Trophoblast cell (in vitro differentiated cells and primary cell): ENCODE data around the gene UBE2E2.

ENCODE experiments used
- DNase-seq, 2 donors: peaks; one replicate each; pipeline ENCODE4 v3.0.0-alpha.2; 2016
- H2AFZ ChIP-seq: 2 replicates; pipeline ENCODE4 v1.6.1; 2013; ENCODE audit warnings: low read length, moderate library complexity, mild to moderate bottlenecking; ENCODE audit not compliant: insufficient read depth, poor library complexity
- H2AK5ac ChIP-seq: 2 replicates; pipeline ENCODE4 v1.6.1; 2013; ENCODE audit warnings: mild to moderate bottlenecking, low read length
- H2BK120ac ChIP-seq: 2 replicates; pipeline ENCODE4 v1.6.1; 2013; ENCODE audit warnings: low read length, mild to moderate bottlenecking, moderate library complexity; ENCODE audit not compliant: insufficient read depth, poor library complexity
- H2BK12ac ChIP-seq: 2 replicates; pipeline ENCODE4 v1.6.1; 2013; ENCODE audit warnings: mild to moderate bottlenecking, low read length, moderate library complexity
- H2BK5ac ChIP-seq: 2 replicates; pipeline ENCODE4 v1.6.1; 2013; ENCODE audit warnings: low read length, low read depth, moderate library complexity, mild to moderate bottlenecking; ENCODE audit not compliant: poor library complexity
- H3K14ac ChIP-seq: 2 replicates; pipeline ENCODE4 v1.6.1; 2013; ENCODE audit warnings: mild to moderate bottlenecking, low read length
- H3K18ac ChIP-seq: 2 replicates; pipeline ENCODE4 v1.6.1; 2013; ENCODE audit warnings: mild to moderate bottlenecking, low read length
- H3K23ac ChIP-seq: 2 replicates; pipeline ENCODE4 v1.6.1; 2013; ENCODE audit warnings: low read length
- H3K27ac ChIP-seq: 2 replicates; pipeline ENCODE4 v1.5.1; 2013; ENCODE audit warnings: low read depth, mild to moderate bottlenecking, inconsistent platforms, low read length, moderate library complexity
- H3K27me3 ChIP-seq: 2 replicates; pipeline ENCODE4 v1.6.1; 2013; ENCODE audit warnings: inconsistent platforms, mild to moderate bottlenecking, low read length, moderate library complexity; ENCODE audit not compliant: insufficient read depth
- H3K36me3 ChIP-seq, 2 experiments: 1 replicate in 1 of 2; 2 replicates in 1 of 2; pipeline ENCODE4 v1.6.1; 2013; ENCODE audit warnings: low read length in 2 of 2, mild to moderate bottlenecking in 2 of 2, moderate library complexity in 1 of 2; ENCODE audit not compliant: insufficient read depth in 2 of 2, control insufficient read depth in 1 of 2
- H3K4ac ChIP-seq: 2 replicates; pipeline ENCODE4 v1.6.1; 2013; ENCODE audit warnings: low read depth, mild to moderate bottlenecking, low read length, moderate library complexity
- H3K4me1 ChIP-seq, 2 experiments: 1 replicate in 1 of 2; 2 replicates in 1 of 2; pipeline ENCODE4 v1.6.1; 2013; ENCODE audit warnings: low read length in 2 of 2, mild to moderate bottlenecking in 2 of 2, moderate library complexity in 1 of 2; ENCODE audit not compliant: insufficient read depth in 2 of 2, control insufficient read depth in 1 of 2
- H3K4me2 ChIP-seq: 2 replicates; pipeline ENCODE4 v1.6.1; 2013; ENCODE audit warnings: inconsistent platforms, mild to moderate bottlenecking, low read length, moderate library complexity
- H3K4me3 ChIP-seq: 2 replicates; pipeline ENCODE4 v1.5.1; 2013; ENCODE audit warnings: mild to moderate bottlenecking, low read depth, low read length, inconsistent platforms
- H3K79me1 ChIP-seq: one replicate; pipeline ENCODE4 v1.6.1; 2013; ENCODE audit warnings: low read length
- H3K79me2 ChIP-seq: 2 replicates; pipeline ENCODE4 v1.6.1; 2013; ENCODE audit warnings: low read length, mild to moderate bottlenecking; ENCODE audit not compliant: control insufficient read depth, insufficient read depth, poor library complexity
- H3K9ac ChIP-seq: 2 replicates; pipeline ENCODE4 v1.6.1; 2013; ENCODE audit warnings: mild to moderate bottlenecking, low read length
- H3K9me3 ChIP-seq: 2 replicates; pipeline ENCODE4 v1.6.1; 2013; ENCODE audit warnings: low read depth, mild to moderate bottlenecking, control low read depth, inconsistent platforms, low read length; ENCODE audit not compliant: insufficient read depth
- H4K12ac ChIP-seq: 2 replicates; pipeline ENCODE4 v1.6.1; 2013; ENCODE audit warnings: low read depth, mild to moderate bottlenecking, low read length, moderate library complexity
- H4K8ac ChIP-seq: 2 replicates; pipeline ENCODE4 v1.6.1; 2013; ENCODE audit warnings: low read depth, mild to moderate bottlenecking, low read length, moderate library complexity
- H4K91ac ChIP-seq: one replicate; pipeline ENCODE4 v1.6.1; 2013; ENCODE audit warnings: low read depth, mild to moderate bottlenecking, low read length, moderate library complexity
- WGBS: extraction: QIAGEN DNeasy Blood & Tissue Kit; methylation state at CpG from one replicate; pipeline ENCODE4 v1.1.7; 2013; ENCODE audit warnings: missing lambda C conversion rate; ENCODE audit not compliant: insufficient read length, insufficient coverage; ENCODE audit errors: extremely low coverage; 5-methylcytosine and 5-hydroxymethylcytosine counted together

The UBE2E2 gene

DNA sequence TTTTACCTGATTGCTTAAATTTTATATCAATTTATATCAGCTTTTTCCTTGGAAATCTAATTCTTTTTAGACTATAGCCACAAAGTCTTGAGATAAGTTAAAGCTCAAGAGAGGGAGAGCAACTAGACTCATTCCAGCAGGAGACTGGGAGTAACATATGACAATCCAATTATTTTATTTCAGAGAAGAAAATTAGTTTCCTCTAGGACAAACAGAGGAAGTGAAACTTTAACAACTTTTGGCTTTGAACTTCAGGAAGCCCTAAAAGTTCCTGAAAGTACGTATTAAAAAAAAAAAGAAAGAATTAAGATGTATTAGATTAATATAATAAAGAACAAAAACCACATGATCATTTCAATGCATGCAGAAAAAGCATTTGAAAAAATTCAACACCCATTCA is 13.9 kb upstream of the UBE2E2 start:
- Histone ChIP-seq H2BK5ac (no peak overlapping the region), H2BK12ac (no peak overlapping the region), H2AK5ac (no peak overlapping the region), H4K12ac (no peak overlapping the region), H3K27me3 (no peaks in the 10 kb centered on the region), H3K14ac (no peak overlapping the region), H3K18ac (no peak overlapping the region), H4K91ac (no peak overlapping the region), H3K9me3 (no peaks in the 10 kb centered on the region), H3K4ac (no peak overlapping the region), H3K9ac (no peak overlapping the region), H3K4me1 (no peaks in the 10 kb centered on the region), H2BK120ac (no peak overlapping the region), H3K4me2 (no peak overlapping the region), H4K8ac (no peak overlapping the region), H3K79me2 (no peaks in the 10 kb centered on the region), H3K23ac (no peak overlapping the region), H2AFZ (no peak overlapping the region), H3K36me3 (no peaks in the 10 kb centered on the region), H3K79me1 (no peaks in the 10 kb centered on the region), H3K4me3 (no peak overlapping the region), H3K27ac (no peak overlapping the region)
- no peak for DNase-seq
- whole genome bisulfite sequencing, result no CpG with 5 or more reads among the region's 1 CpG

DNA sequence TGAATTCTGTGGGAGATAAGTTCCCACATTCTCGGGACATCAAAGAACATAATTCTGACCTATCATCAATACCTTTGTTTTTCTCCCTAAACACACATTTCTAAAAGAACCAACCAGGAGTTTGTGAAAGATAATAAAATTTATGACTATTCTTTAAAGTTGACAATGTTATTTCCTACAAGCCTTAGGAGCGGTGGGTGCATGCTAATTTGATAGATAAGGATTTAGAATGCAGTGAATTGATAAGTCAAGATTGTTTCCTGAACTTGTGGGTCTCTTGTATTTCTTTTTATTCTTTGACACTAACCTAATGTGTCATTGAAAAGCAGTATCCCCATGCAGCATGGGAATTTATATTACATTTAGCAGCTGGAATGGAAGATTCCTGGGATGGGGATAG is 10.3 kb upstream of the UBE2E2 start:
- H3K4ac ChIP-seq, result no peak overlapping the region
- H3K36me3 ChIP-seq, result no peaks in the 10 kb centered on the region
- no peak overlapping the region for H4K91ac ChIP-seq
- no peaks in the 10 kb centered on the region for H3K79me1 ChIP-seq
- H2AK5ac ChIP-seq, result no peak overlapping the region
- H3K79me2 ChIP-seq, result no peaks in the 10 kb centered on the region
- H3K9me3 ChIP-seq, result no peaks in the 10 kb centered on the region
- H4K8ac ChIP-seq, result no peak overlapping the region
- no peak overlapping the region for H2AFZ ChIP-seq
- no peak overlapping the region for H3K18ac ChIP-seq
- H3K27ac ChIP-seq, result no peak overlapping the region
- H3K9ac ChIP-seq, result no peak overlapping the region
- H3K23ac ChIP-seq, result no peak overlapping the region
- H2BK120ac ChIP-seq, result no peak overlapping the region
- no peaks in the 10 kb centered on the region for H3K4me1 ChIP-seq
- H3K27me3 ChIP-seq, result no peaks in the 10 kb centered on the region
- H3K14ac ChIP-seq, result no peak overlapping the region
- no peak overlapping the region for H2BK5ac ChIP-seq
- no peak overlapping the region for H2BK12ac ChIP-seq
- no peak overlapping the region for H3K4me3 ChIP-seq
- WGBS, result no CpG with 5 or more reads among the region's 2 CpGs
- no peak overlapping the region for H3K4me2 ChIP-seq
- H4K12ac ChIP-seq, result no peak overlapping the region
- DNase-seq, result no peak

DNA sequence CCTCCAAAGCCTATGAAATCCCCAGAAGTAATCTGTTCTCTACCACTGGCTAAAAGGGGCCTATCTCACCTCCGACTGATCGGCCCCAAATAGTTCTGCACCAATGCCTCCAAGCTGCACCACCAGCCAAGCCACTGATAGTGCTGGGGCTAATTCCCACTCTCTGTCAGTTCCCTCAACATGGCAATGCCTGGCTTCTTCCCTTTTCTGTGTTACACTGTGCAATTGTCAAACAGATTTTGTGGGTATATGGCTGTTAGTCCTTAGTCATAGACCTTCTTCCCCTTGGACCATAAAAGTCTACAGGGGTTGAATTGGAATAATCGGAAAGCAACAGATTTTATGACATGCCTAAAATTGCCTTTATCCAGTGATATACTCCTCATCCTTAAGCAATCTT is 9.3 kb upstream of the UBE2E2 start:
- Histone ChIP-seq H3K9ac (no peak overlapping the region), H2AFZ (no peak overlapping the region), H3K36me3 (no peaks in the 10 kb centered on the region), H3K4me1 (no peaks in the 10 kb centered on the region), H3K27me3 (no peaks in the 10 kb centered on the region), H2BK12ac (no peak overlapping the region), H2AK5ac (no peak overlapping the region), H3K79me2 (no peaks in the 10 kb centered on the region), H2BK5ac (no peak overlapping the region), H3K79me1 (no peaks in the 10 kb centered on the region), H4K12ac (no peak overlapping the region), H3K4me2 (no peak overlapping the region), H2BK120ac (no peak overlapping the region), H4K8ac (no peak overlapping the region), H3K18ac (no peak overlapping the region), H3K9me3 (no peaks in the 10 kb centered on the region), H3K4ac (no peak overlapping the region), H3K23ac (no peak overlapping the region), H4K91ac (no peak overlapping the region), H3K27ac (no peak overlapping the region), H3K14ac (no peak overlapping the region), H3K4me3 (no peak overlapping the region)
- no peak for DNase-seq
- WGBS, result no CpG with 5 or more reads among the region's 3 CpGs

DNA sequence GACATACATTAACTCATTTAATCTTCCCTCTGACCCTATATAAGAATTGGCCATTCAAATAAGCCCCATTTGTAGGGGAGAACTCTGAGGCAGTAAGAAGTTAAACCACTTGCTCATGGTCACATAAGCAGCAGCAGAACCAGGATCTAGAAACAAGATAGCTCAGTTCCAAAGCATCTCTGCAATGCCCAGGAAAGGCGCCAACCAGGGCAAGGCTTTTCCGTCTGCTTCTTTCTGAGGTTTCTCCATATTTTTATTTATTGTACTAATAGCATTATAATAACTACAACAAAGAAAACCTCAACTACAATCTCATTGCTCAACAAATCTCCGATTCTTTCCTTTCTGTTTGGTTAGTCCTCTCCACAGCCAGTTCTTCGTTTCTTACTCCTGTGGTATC is 4.3 kb upstream of the UBE2E2 start:
- no peak overlapping the region for H3K27ac ChIP-seq
- H3K4me3 ChIP-seq, result no peak overlapping the region
- H3K36me3 ChIP-seq, result no peaks in the 10 kb centered on the region
- H2BK12ac ChIP-seq, result no peak overlapping the region
- no peak overlapping the region for H3K23ac ChIP-seq
- no peak overlapping the region for H4K8ac ChIP-seq
- no peaks in the 10 kb centered on the region for H3K27me3 ChIP-seq
- H2AK5ac ChIP-seq, result no peak overlapping the region
- H2BK120ac ChIP-seq, result no peak overlapping the region
- no peak for DNase-seq
- H3K18ac ChIP-seq, result no peak overlapping the region
- no peak overlapping the region for H3K14ac ChIP-seq
- no peaks in the 10 kb centered on the region for H3K4me1 ChIP-seq
- H4K12ac ChIP-seq, result no peak overlapping the region
- H2BK5ac ChIP-seq, result no peak overlapping the region
- H4K91ac ChIP-seq, result no peak overlapping the region
- H3K79me1 ChIP-seq, result peaks cover 13% of the 10 kb centered on the region
- H2AFZ ChIP-seq, result no peak overlapping the region
- no peak overlapping the region for H3K4ac ChIP-seq
- no peaks in the 10 kb centered on the region for H3K9me3 ChIP-seq
- WGBS, result no CpG with 5 or more reads among the region's 4 CpGs
- H3K4me2 ChIP-seq, result no peak overlapping the region
- no peak overlapping the region for H3K9ac ChIP-seq
- H3K79me2 ChIP-seq, result peaks cover 10% of the 10 kb centered on the region
